C4-2B (cell line): ENCODE measurements around the gene CMTM3.

Experiments
- H3K27ac ChIP-seq: fragments of 450-650 bp; 2 replicates; pipeline ENCODE4 v1.5.1; 2017
- ZFX ChIP-seq: fragments of 450-650 bp; IDR thresholded peaks from 2 replicates; pipeline ENCODE4 v1.6.1; 2017
- TF ChIP-seq, protein P1 (sequence below): fragments of 450-650 bp; conservative IDR thresholded peaks from 2 replicates; pipeline ENCODE4 v1.5.1; 2017; ENCODE audit warnings: mild to moderate bottlenecking

Gene CMTM3

GRCh38 chr16:66612422-66612821 lies 7.9 kb downstream of the CMTM3 start:
- no peak for TF ChIP-seq ZFX
- TF ChIP-seq, protein P1, sequence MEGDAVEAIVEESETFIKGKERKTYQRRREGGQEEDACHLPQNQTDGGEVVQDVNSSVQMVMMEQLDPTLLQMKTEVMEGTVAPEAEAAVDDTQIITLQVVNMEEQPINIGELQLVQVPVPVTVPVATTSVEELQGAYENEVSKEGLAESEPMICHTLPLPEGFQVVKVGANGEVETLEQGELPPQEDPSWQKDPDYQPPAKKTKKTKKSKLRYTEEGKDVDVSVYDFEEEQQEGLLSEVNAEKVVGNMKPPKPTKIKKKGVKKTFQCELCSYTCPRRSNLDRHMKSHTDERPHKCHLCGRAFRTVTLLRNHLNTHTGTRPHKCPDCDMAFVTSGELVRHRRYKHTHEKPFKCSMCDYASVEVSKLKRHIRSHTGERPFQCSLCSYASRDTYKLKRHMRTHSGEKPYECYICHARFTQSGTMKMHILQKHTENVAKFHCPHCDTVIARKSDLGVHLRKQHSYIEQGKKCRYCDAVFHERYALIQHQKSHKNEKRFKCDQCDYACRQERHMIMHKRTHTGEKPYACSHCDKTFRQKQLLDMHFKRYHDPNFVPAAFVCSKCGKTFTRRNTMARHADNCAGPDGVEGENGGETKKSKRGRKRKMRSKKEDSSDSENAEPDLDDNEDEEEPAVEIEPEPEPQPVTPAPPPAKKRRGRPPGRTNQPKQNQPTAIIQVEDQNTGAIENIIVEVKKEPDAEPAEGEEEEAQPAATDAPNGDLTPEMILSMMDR: no peak
- no peak overlapping the region for H3K27ac ChIP-seq

DNA sequence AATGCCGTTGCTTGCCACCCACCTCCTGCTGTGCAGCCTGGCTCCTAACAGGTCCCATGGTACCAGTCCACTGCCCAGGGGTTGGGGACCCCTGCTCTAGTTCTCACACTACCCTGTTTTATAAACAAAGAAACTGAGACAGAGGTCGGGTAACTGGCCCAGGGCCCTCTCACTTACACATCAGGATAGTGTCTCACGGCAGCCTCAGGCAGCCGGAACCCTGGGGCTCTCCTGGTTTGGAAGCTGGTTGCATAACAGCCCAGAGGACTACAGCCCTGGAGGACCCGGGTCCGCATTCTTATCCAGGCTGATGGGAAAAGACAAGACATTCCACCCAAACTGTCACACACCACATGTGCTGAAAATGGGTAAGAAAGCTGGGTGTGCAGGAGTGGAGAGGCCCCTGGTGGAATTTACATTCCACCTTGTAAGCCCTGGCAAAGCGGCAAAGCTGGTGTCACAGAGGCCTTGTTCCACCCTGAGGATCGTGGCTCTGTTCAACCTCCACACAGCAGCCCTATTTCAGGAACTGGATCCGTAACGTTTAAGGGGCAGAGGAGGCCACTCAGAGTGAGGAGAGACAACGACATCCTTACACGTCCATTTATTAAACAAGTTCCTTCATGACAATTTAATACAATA lies 9.8 kb downstream of the CMTM3 start:
- no peak for TF ChIP-seq ZFX
- TF ChIP-seq, protein P1: no peak
- H3K27ac ChIP-seq: no peak overlapping the region

DNA sequence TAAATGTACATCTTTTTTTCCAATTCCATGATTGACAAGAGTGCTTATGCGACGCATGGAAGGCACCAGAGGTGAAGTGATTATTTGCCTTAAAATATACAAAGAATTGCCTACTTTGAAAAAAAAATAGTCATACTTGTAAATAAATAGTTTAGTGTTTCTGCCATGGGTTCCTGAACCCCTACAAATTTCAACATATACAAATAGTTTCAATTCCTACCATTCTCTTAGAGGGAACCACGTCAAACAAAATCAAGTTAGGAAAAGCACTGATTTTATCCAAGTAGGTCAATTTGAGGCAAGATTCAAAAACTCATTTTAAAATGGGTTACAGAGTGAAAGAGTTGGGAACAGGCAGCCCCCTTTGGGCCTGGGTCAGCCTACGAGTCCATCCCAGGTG lies 11.7 kb downstream of the CMTM3 start:
- no peak overlapping the region for H3K27ac ChIP-seq
- TF ChIP-seq, protein P1: no peak
- no peak for TF ChIP-seq ZFX

- H3K27ac ChIP-seq: no peak overlapping the region
Observed at GRCh38 chr16:66616592-66616991, 12.1 kb downstream of the CMTM3 start.

DNA sequence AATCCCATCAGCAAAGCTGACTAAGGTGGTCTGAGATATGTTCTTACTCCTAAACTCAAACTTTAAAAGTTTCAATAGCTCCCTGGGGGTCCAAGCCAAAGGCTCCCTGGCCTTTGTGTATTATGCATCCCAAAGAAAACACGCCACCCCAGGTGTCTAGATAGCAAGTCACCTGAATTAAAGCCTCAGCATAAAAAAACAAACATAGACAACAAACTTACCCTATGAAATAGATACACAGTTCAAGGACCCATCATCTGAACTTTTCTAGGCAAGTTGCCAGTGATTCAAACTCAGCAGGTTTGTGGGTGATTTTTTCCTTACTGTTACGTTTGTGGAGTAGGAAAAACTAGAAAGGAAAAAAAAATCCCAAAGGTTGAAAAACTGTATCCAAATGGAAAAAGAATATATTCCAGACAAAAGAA lies 12.5 kb downstream of the CMTM3 start:
- H3K27ac ChIP-seq: no peak overlapping the region
- no peak for TF ChIP-seq ZFX
- TF ChIP-seq, protein P1: no peak

More at GRCh38 chr16:66616592-66616991, 12.1 kb downstream of the CMTM3 start:
- TF ChIP-seq, protein P1: no peak
- TF ChIP-seq ZFX: no peak

GRCh38 chr16:66617728-66618127 lies 13.2 kb downstream of the CMTM3 start:
- TF ChIP-seq, protein P1: no peak
- no peak for TF ChIP-seq ZFX
- H3K27ac ChIP-seq: no peak overlapping the region

GRCh38 chr16:66618588-66619375 lies 14.3 kb downstream of the CMTM3 start:
- H3K27ac ChIP-seq: no peak overlapping the region

More at GRCh38 chr16:66618588-66619375, 14.3 kb downstream of the CMTM3 start:
- TF ChIP-seq, protein P1: no peak
- no peak for TF ChIP-seq ZFX
